HG03039 (cell line): ENCODE results near the gene CACNA1C.

Experiments
- ATAC-seq: cut with Tn5 transposase; IDR thresholded peaks from one replicate; pipeline ENCODE4 v1.9.1; 2021; ENCODE audit warnings: mild to moderate bottlenecking, moderate library complexity; ENCODE audit not compliant: unreplicated experiment

CACNA1C gene

GRCh38 chr12:2191534-2192153, 138.9 kb downstream of the CACNA1C start:
- no peak for ATAC-seq

GRCh38 chr12:2192231-2192630, 139.4 kb downstream of the CACNA1C start:
- ATAC-seq, result no peak

- ATAC-seq, result no peak
Measured at GRCh38 chr12:2194060-2194459, 141.3 kb downstream of the CACNA1C start.

- no peak for ATAC-seq
Measured at GRCh38 chr12:2194571-2194970, 141.8 kb downstream of the CACNA1C start.

- ATAC-seq, result no peak
Measured at GRCh38 chr12:2195085-2195484, 142.3 kb downstream of the CACNA1C start.

GRCh38 chr12:2198005-2198501, 145.3 kb downstream of the CACNA1C start:
- ATAC-seq, result no peak

- no peak for ATAC-seq
Measured at GRCh38 chr12:2198542-2198941, 145.8 kb downstream of the CACNA1C start.

- no peak for ATAC-seq
Measured at GRCh38 chr12:2205996-2206395, 153.2 kb downstream of the CACNA1C start.

GRCh38 chr12:2208837-2209635, 156.2 kb downstream of the CACNA1C start:
- ATAC-seq, result no peak

GRCh38 chr12:2211119-2211518, 158.3 kb downstream of the CACNA1C start:
- ATAC-seq, result no peak

- no peak for ATAC-seq
Measured at GRCh38 chr12:2212537-2212936, 159.8 kb downstream of the CACNA1C start.

- no peak for ATAC-seq
Measured at GRCh38 chr12:2212971-2213869, 160.4 kb downstream of the CACNA1C start.

GRCh38 chr12:2214411-2214810, 161.6 kb downstream of the CACNA1C start:
- ATAC-seq, result no peak

- ATAC-seq, result no peak
Measured at GRCh38 chr12:2215709-2216560, 163.1 kb downstream of the CACNA1C start.

- ATAC-seq, result no peak
Measured at GRCh38 chr12:2218706-2219105, 165.9 kb downstream of the CACNA1C start.

- no peak for ATAC-seq
Measured at GRCh38 chr12:2221030-2221621, 168.3 kb downstream of the CACNA1C start.

- no peak for ATAC-seq
Measured at GRCh38 chr12:2222691-2223090, 169.9 kb downstream of the CACNA1C start.

GRCh38 chr12:2224961-2225360, 172.2 kb downstream of the CACNA1C start:
- no peak for ATAC-seq

- no peak for ATAC-seq
Measured at GRCh38 chr12:2225696-2226095, 172.9 kb downstream of the CACNA1C start.

GRCh38 chr12:2226641-2227040, 173.9 kb downstream of the CACNA1C start:
- ATAC-seq, result no peak
